ENCODE results near the gene ENDOD1.
"Not testable (repeated sequence)": the region's sequence is repeated elsewhere in the genome, so short reads cannot be mapped to it uniquely, and the experiment has no call there.

Gene ENDOD1

GRCh38 chr11:95100191-95100648 lies 10.6 kb downstream of the ENDOD1 start:
- no peak for DNase-seq
- intact Hi-C loops (cut with DNase I) = no loop called here

GRCh38 chr11:95100856-95101507 lies 11.3 kb downstream of the ENDOD1 start:
- no peak for DNase-seq
- intact Hi-C loops (cut with DNase I) = no loop called here

GRCh38 chr11:95101935-95102334 lies 12.3 kb downstream of the ENDOD1 start:
- intact Hi-C loops (cut with DNase I) = no loop called here
- no peak for DNase-seq

GRCh38 chr11:95102733-95103132 lies 13.1 kb downstream of the ENDOD1 start:
- DNase-seq = no peak
- intact Hi-C loops (cut with DNase I) = no loop called here

- intact Hi-C loops (cut with DNase I) = no loop called here
- no peak for DNase-seq
Measured at GRCh38 chr11:95103701-95104100, 14.1 kb downstream of the ENDOD1 start.

GRCh38 chr11:95104121-95104830 lies 14.6 kb downstream of the ENDOD1 start:
- intact Hi-C loops (cut with DNase I) = no loop called here
- DNase-seq = no peak

- intact Hi-C loops (cut with DNase I) = no loop called here
- no peak for DNase-seq
Measured at GRCh38 chr11:95104856-95105255, 15.2 kb downstream of the ENDOD1 start.

GRCh38 chr11:95108159-95108611 lies 18.5 kb downstream of the ENDOD1 start:
- peak in 7 of 10 donors; percentile 27 to 91 (median 57) for DNase-seq
- intact Hi-C loops (cut with DNase I) = no loop called here

- DNase-seq = no peak
- intact Hi-C loops (cut with DNase I) = no loop called here
Measured at GRCh38 chr11:95108671-95109551, 19.3 kb downstream of the ENDOD1 start.

- intact Hi-C loops (cut with DNase I); DNase-seq: not testable (repeated sequence)
Measured at GRCh38 chr11:95111471-95111870, 21.8 kb downstream of the ENDOD1 start.

- DNase-seq = no peak
- intact Hi-C loops (cut with DNase I) = no loop called here
Measured at GRCh38 chr11:95111923-95112540, 22.4 kb downstream of the ENDOD1 start.

GRCh38 chr11:95115597-95115996 lies 26.0 kb downstream of the ENDOD1 start:
- DNase-seq = no peak
- intact Hi-C loops (cut with DNase I) = no loop called here

GRCh38 chr11:95119361-95120060 lies 29.9 kb downstream of the ENDOD1 start:
- intact Hi-C loops (cut with DNase I) = no loop called here
- DNase-seq = no peak

- no peak for DNase-seq
- intact Hi-C loops (cut with DNase I) = no loop called here
Measured at GRCh38 chr11:95121698-95122097, 32.1 kb downstream of the ENDOD1 start.

GRCh38 chr11:95123556-95123955 lies 33.9 kb downstream of the ENDOD1 start:
- intact Hi-C loops (cut with DNase I) = no loop called here

GRCh38 chr11:95128602-95129001 lies 39.0 kb downstream of the ENDOD1 start:
- intact Hi-C loops (cut with DNase I) = no loop called here
- no peak for DNase-seq

More at GRCh38 chr11:95123556-95123955, 33.9 kb downstream of the ENDOD1 start:
- no peak for DNase-seq

- DNase-seq = no peak
- intact Hi-C loops (cut with DNase I) = no loop called here
Measured at GRCh38 chr11:95132956-95133355, 43.3 kb downstream of the ENDOD1 start.

GRCh38 chr11:95134491-95134890 lies 44.8 kb downstream of the ENDOD1 start:
- intact Hi-C loops (cut with DNase I) = no loop called here
- DNase-seq = peak in 7 of 10 donors; percentile 19 to 88 (median 51)

GRCh38 chr11:95135155-95135554 lies 45.5 kb downstream of the ENDOD1 start:
- intact Hi-C loops (cut with DNase I) = no loop called here

GRCh38 chr11:95135880-95136279 lies 46.2 kb downstream of the ENDOD1 start:
- DNase-seq = no peak
- intact Hi-C loops (cut with DNase I) = no loop called here

More at GRCh38 chr11:95135155-95135554, 45.5 kb downstream of the ENDOD1 start:
- no peak for DNase-seq
